Lower leg skin (tissue), 4 donors: ENCODE measurements around the gene SCRG1. TPM values are rescaled to one million over a fixed set of nuclear protein-coding genes. Genes with fewer than 3 reads are reported as not detected.

Source experiments
- DNase-seq, 2 donors: peaks; one replicate each; pipeline ENCODE4 v3.0.0-alpha.2; 2019; ENCODE audit warnings: low spot score in 2 of 2
- H3K4me3 ChIP-seq: fragments of 200-600 bp; sonication (generic); 2 replicates; pipeline ENCODE4 v1.5.1; 2017; ENCODE audit warnings: mild to moderate bottlenecking, low read depth; ENCODE audit not compliant: poor library complexity, severe bottlenecking
- POLR2A ChIP-seq, 2 donors: fragments of 450-650 bp; IDR thresholded peaks; one replicate each; pipeline ENCODE4 v1.6.1; 2016 to 2017; ENCODE audit warnings: antibody characterized with exemption in 2 of 2, mild to moderate bottlenecking in 1 of 2, moderate library complexity in 1 of 2
- WGBS, 2 donors: methylation state at CpG; one replicate each; pipeline ENCODE4 v1.1.5; 2018; 5-methylcytosine and 5-hydroxymethylcytosine counted together
- intact Hi-C: fragments of 100-400 bp; cut with DNase I; formaldehyde crosslinking; loops from one replicate; pipeline ENCODE4 v1.15.0; 2023; ENCODE audit warnings: low total_unique reads
- total RNA-seq, 4 donors: library from RNA; depleted of rRNA; stranded (reverse); fragments of >200 nt; gene quantifications; one replicate each; pipeline ENCODE4 v1.1.0, GENCODE V29; 2016
- TF ChIP-seq, protein P1 (sequence below), 3 donors: fragments of 450-650 bp; IDR thresholded peaks; one replicate each; pipeline ENCODE4 v1.5.1; 2016; ENCODE audit warnings: antibody characterized with exemption in 3 of 3, mild to moderate bottlenecking in 3 of 3, moderate library complexity in 2 of 3

SCRG1 gene
- total RNA-seq, 4 donors from 2014 or later: 0.71 TPM; not detected in 3

DNA sequence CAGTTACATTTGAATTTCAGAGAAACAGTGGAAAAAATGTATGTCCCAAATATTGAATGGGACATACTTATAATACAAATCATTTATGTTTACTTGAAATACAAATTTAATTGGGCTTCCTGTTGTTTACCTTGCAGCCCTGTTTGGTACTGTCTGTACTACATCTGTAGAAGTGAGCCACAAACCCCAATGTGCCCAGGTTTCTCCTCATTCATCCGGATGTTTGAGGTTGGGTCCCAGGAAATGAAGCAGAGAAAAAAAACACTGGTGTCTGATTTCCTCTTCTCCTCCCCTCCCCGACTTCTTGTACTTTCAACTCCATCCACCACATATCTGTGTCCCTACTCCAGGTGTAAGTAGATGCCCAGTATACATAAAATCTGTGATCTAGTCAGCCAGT is 27.1 kb upstream of the SCRG1 start:
- TF ChIP-seq POLR2A (IDR thresholded peaks at IDR 0.05): no peak
- TF ChIP-seq, protein P1, sequence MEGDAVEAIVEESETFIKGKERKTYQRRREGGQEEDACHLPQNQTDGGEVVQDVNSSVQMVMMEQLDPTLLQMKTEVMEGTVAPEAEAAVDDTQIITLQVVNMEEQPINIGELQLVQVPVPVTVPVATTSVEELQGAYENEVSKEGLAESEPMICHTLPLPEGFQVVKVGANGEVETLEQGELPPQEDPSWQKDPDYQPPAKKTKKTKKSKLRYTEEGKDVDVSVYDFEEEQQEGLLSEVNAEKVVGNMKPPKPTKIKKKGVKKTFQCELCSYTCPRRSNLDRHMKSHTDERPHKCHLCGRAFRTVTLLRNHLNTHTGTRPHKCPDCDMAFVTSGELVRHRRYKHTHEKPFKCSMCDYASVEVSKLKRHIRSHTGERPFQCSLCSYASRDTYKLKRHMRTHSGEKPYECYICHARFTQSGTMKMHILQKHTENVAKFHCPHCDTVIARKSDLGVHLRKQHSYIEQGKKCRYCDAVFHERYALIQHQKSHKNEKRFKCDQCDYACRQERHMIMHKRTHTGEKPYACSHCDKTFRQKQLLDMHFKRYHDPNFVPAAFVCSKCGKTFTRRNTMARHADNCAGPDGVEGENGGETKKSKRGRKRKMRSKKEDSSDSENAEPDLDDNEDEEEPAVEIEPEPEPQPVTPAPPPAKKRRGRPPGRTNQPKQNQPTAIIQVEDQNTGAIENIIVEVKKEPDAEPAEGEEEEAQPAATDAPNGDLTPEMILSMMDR (IDR thresholded peaks at IDR 0.05): no peak
- 90 to 95% methylated on average over 2 of the region's 2 CpGs for WGBS, 2 donors
- DNase-seq: no peak
- intact Hi-C loops: no loop called here
- H3K4me3 ChIP-seq: no peak overlapping the region

DNA sequence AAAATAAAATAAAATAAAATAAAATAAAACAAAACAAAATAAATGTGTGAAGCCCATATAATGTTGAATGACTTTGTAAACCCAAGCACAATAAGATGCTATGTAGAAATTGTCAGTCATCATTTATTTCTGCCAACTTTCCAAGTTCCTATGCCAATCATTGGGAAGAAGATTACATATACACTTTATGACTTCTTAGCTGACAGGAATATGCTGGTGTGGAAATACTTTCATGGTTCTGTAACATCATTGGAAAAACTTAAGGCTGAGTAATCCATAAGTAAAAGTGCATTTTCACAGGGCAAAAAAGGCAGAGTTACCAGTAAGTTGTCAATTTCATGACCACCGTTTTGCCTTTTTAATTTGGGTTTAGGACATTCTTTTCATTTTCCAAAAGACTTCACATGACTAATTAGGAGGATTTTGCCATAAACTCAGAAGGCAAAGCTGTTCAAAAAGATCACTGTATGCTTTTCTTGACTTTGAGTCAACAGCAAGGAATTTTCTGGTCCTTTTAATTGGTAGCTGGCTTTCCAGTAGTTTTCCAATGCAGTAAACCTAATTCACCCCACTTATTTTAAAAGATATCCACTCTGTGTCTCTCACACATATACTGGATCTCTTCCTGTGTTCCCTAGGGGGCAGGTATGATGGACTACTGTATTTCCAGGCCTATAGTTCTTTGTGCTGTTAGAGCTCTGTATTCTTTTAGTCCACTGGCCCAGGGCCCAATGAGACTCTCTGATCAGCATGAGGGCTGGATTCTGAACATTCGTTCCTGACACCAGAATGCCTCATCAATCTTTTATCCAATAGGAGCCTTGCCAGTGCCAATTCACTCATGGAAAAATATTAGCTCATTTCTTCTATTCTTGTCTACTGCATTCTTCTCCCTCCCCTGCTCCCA is 26.2 kb upstream of the SCRG1 start:
- no peak for TF ChIP-seq POLR2A (IDR thresholded peaks at IDR 0.05)
- TF ChIP-seq, protein P1 (IDR thresholded peaks at IDR 0.05): no peak
- no peak for DNase-seq
- intact Hi-C loops: loop anchor here (5.0 kb wide), 1 partner anchor 67 kb away; no protein-coding TSS in a partner anchor
- H3K4me3 ChIP-seq: no peak overlapping the region
- WGBS, 2 donors: 58 to 63% methylated on average over 2 of the region's 2 CpGs

- no peak overlapping the region for H3K4me3 ChIP-seq
- intact Hi-C loops: loop anchor here (5.0 kb wide), 1 partner anchor 72 kb away; no protein-coding TSS in a partner anchor
- DNase-seq: no peak
- TF ChIP-seq, protein P1 (IDR thresholded peaks at IDR 0.05): no peak
- TF ChIP-seq POLR2A (IDR thresholded peaks at IDR 0.05): no peak
- 81 to 91% methylated on average over 2 of the region's 2 CpGs for WGBS, 2 donors
These were observed 21.9 kb upstream of the SCRG1 start for GRCh38 chr4:173420801-173421200.

- no peak overlapping the region for H3K4me3 ChIP-seq
- intact Hi-C loops: loop anchor here (5.0 kb wide), 1 partner anchor 72 kb away; no protein-coding TSS in a partner anchor
- TF ChIP-seq, protein P1 (IDR thresholded peaks at IDR 0.05): no peak
- no peak for TF ChIP-seq POLR2A (IDR thresholded peaks at IDR 0.05)
- no peak for DNase-seq
- WGBS, 2 donors: 12 to 22% methylated on average over 4 of the region's 4 CpGs
These were observed 21.4 kb upstream of the SCRG1 start for GRCh38 chr4:173420324-173420752.

GRCh38 chr4:173418639-173419038 is 19.7 kb upstream of the SCRG1 start:
- DNase-seq: no peak
- WGBS, 2 donors: 79 to 83% methylated on average over 3 of the region's 3 CpGs
- intact Hi-C loops: loop anchor here (5.0 to 10.0 kb wide), 2 partner anchors 96 to 404 kb away; no protein-coding TSS in a partner anchor
- H3K4me3 ChIP-seq: no peak overlapping the region
- TF ChIP-seq, protein P1 (IDR thresholded peaks at IDR 0.05): no peak
- TF ChIP-seq POLR2A (IDR thresholded peaks at IDR 0.05): no peak
